Activated CD4-positive, CD25-positive, alpha-beta regulatory T cell (primary cell): ENCODE measurements around the gene TMEM145.

Source experiments
- DNase-seq, 4 experiments: peaks; one replicate each; lab custom pipeline; 2025; lab: John Stamatoyannopoulos, UW

The TMEM145 gene

DNA sequence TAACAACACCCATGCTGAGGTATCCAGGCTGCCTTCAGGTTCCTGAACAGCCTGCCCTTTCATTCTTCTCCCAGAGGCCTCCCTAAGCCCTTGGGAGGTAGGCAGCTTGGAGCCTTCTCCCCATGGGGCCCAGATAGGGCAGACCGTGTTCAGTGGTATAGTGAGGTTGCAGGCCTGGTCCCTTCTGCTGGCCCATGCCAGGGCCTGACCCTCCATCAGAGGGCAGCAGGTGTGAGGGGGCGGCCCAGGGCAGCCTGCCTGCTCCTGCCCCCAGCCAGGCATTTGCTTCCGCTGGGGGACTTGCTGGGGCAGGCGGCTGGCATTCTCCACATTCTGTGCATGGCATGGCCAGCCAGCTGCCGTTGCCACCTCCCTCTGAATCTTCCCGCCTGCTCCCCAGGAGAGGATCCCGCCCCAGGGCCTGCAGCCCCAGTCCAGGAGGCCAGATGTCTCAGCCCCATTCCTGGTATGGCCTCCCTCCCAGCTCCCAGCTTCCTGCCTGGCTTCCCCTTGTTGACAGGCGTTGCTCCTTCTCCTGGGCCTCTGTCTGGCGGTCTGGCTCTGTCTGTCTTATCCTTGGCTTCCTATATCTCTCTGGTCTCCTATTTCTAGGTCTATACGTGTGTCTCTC is 35.2 kb upstream of the TMEM145 start:
- DNase-seq = no peak

DNA sequence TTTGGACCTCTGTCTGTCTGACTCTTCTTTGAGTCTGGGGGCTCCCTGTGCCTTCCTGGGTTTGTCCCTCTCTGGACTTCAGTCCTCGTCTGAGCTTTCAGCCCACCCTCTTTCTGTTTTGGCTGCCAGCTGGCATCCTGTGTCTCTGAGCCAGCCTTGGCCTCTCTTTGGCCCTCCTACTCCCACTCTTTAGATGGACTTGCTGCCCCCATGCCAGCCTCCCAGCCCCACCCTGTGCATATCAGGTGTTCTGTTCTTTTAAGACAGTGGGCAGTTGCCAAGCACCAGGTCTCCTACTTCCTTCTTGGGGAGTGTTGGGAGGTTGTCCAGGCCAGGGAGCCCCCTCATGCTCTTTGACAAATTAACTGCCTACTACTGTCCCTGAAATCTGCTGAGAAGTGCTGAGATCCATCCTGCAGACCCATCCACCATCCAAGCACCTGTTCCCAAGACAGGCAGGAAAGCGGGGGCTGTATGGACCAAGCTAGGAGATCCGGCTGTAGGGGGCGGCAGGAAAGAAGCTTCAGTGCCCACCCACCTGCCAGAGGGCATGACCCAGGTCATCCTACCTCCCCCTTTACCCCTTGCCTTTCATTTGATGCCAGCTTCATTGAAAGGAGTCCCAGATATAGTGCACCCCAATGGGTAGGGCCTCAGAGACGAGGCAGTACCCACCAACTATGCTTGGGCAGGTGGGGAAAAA is 34.5 kb upstream of the TMEM145 start:
- DNase-seq = no peak

DNA sequence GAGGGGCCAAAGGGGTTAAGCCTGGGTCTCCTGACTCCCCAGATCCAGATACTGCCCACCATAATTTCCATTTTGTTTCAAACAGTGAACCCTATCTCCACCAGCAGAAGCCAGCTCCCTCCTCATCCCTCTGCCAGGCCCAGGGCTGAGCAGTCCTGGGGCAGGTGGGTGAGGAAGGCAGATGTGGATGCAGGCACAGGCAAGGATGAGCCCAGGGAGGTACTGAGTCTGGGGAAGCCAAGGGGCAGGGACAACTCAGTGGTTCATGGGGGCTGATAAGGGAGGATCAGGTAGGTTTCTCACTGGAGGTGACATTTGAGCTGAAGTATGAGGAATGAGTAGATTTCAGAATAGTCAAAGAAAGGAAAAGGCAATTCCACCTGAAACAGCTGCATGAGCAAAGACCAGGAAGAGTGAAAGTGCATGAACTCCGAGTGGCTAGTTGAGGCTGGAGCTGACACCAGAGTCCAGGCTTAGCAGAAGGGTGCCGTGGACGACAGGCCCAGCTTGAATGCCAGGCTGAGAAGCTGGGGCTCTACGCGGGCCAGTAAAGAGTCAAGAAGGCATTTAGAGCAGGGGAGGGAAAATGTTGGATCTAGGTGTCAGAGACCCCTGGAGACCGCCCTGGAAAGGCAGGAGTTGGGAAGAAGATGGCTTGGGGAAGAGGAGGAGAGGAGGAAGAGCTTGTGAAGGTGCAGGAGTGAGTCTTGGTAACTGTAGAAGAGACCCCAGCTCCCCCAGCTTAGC is 33.8 kb upstream of the TMEM145 start:
- DNase-seq = no peak

DNA sequence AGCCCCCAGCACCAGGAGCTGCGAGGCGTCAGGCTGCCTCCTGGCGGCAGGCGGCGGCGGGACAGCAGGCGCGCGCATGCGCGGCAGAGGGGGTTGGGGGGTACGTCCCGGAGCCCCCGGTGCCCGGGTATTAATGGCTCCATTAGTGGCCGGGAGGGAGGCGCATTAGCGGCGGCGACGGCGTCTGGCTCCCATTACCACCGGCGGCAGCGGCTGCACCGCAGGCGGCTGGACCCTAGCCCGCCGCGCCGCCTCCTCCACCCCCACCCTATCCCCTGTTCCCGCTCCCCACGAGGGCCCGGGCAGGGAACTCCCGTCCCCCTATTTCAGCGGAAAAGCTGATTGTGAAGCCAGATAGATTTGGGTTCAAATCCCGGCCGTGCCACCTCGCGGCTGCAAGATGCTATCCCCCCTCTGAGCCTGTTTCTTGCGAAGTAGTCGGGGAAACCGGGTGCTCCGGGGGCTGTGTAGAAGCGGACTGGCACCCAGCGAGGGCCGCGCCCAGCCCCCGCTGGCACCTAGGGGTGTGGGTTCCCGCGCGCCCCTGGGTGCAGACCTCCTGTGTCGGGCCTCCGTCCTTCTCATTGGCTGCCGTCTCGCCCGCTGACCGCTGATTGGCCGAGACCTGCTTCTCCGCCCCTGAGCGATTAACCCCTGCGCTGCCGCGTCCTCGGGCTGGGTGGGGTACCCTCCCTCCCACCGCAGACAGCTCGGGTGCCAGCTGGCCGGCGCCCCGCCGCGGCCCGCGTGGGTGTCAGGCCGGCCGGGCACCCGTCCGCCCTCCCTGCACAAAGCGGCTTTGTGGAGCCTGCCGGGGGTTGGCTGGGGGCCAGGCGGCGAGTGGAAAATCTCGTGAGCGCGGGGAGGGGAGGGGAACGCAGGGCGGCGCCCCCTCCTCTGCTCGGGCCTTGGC is 33.0 kb upstream of the TMEM145 start:
- DNase-seq = peak; percentile 63 to 73 (median 67)

DNA sequence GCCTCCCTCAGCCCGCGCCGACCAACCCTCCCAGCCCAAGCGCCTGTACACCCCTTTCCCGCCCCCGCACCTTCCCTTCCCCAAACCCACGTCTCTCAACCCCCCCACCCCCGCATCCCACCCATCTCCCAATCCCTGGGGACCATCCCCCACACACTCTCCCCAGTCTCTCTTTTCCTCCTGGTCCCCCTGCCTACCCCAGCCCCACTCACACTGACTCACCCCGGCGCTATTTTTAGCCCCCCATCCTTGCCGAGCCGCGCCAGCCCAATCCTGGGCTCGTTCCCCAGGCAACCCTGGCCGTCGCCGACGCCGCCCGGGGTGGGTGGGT is 32.3 kb upstream of the TMEM145 start:
- DNase-seq = no peak

DNA sequence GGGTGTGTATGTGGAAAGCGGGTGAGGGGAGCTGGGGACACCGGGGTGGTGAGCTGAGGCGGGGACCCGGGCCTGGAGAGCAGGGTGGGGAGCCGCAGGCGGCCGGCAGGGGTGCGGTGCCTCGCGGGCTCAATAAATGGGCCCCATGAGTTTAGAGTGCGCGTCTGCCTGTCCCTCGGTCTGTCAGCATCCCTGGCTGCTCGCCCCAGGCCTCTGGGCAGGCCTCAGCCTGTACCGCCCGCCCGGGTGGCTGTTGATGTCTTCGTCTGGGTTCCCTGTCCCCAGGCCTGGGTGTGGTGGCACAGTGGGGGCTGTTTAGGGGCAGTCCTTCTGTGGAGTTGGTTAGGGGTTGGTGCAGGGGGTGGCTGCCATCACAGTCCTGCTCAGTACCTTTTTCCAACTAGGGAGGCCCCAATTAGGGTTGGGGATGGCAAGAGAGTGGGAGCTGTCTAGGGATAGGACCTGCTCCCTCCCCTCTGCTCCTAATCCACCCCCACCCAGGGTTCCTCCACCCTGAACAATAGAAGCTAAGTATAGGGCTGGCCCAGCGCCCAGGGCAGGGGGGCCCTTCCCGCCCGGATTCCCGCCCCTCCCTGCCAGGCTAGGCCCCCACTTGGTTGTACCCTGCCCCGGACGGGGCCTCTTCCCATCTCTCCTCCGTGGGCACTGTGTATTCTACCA is 31.8 kb upstream of the TMEM145 start:
- no peak for DNase-seq

- no peak for DNase-seq
Observed at GRCh38 chr19:42281827-42282762, 31.0 kb upstream of the TMEM145 start.

- DNase-seq = no peak
Observed at GRCh38 chr19:42282819-42283187, 30.3 kb upstream of the TMEM145 start.

DNA sequence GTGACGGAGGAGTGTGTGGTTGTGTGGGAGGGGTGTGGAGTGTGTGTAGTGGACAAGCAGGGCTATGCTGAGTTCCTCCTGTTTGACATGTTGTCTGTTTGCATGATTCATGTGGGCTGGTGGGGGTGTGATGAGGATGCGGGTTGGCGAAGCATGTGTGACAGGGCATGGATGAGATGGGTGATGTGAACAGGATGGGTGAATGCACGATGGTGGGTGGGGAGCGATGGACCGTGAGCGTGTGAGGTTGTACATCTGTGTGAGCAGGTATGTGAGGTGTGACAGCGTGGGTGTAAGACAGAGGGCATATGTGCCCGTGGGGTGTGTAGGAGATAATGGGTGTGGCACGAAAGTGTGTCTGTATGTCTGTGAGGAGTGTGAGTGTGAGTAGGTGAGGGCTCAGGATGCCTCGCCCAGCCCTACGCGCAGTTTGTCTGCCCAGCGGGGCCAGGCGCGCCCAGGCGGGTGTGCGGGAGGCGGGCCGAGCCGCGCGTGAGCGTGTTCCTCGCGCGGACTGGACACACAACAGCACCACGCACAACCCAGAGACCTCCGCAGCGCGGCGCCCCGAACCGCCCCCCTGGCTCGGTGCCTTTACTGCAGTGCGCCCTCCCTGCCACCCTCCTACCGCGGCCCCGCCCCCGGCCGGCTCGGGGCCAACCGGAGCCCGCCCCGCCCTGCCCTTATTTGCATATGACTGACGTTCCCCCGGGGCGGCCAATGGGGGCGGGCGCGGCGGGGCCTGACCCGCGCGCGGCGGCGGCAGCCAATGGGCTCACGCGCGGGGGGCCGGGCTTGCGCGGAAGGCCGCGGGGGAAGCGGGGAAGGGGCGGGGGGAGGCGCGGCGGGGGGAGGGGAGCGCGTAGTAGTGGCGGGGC is 29.7 kb upstream of the TMEM145 start:
- DNase-seq = peak; percentile 92 to 98 (median 96)

- DNase-seq = peak; percentile 58 to 81 (median 73)
Observed at GRCh38 chr19:42284066-42284501, 29.0 kb upstream of the TMEM145 start.

DNA sequence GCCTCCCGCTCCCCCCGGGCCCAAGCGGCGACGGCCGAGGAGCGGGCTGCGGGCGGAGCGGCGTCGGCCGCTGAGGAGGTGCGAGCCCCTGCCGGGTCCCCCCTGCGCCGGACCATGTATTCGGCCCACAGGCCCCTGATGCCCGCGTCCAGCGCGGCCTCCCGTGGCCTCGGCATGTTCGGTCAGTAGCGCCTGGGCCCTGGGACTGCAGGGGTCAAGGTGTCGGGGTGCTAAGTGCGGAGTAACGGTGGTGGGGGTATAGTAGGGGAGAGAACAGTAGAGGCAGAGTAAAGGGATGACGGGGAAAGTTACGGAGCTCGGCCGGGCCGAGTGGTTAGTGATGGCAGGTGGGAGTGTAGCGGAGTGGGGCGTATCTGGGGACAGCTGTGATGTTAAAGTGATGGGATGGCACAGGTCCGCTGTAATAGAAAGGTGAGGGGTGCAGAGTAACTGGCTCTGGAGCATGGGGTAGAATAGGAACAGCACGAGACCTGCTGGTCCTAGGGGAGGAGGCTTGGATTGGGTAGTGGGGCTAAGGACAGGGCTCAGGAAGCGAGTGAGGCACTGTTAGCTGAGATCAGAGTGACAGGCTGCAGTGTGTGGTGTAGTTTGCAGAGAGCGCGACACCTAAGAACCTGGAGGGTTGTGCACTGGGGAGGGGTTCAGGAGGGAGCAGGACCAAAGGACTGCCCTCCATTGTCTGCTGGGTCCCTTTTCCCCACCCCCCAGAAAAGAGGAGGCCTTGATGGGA is 28.3 kb upstream of the TMEM145 start:
- DNase-seq = no peak

- DNase-seq = no peak
Observed at GRCh38 chr19:42285541-42285941, 27.6 kb upstream of the TMEM145 start.

DNA sequence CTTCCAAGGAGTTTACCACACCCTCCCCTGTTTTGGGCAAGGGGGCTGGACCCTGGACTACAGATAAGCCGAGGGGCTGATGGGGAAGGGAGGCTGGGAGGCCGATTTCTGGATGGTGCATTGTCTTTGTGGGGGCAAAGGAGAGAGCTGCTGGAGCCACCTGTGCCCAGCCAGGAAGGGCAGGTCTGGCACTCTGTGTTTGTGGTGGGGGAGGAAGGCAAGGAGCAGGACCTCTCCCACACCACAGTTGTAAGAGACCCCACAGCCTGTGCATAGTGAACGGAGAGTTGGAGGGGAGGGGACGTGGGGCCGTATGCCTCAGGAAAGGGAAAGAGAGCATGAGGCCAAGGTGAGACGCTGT is 27.1 kb upstream of the TMEM145 start:
- DNase-seq = no peak

GRCh38 chr19:42286349-42287016 is 26.6 kb upstream of the TMEM145 start:
- no peak for DNase-seq

- no peak for DNase-seq
Observed at GRCh38 chr19:42287017-42287826, 25.9 kb upstream of the TMEM145 start.

DNA sequence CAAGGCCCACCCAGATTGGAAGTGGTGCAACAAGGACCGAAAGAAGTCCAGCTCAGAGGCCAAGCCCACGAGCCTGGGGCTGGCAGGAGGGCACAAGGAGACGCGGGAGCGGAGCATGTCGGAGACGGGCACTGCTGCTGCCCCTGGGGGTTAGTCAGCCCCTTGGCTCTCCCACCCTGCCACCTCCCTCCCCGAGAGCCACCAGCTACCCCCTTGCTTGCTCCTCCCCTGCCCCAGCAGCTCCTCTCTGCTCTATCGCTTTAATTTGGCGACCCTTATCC is 25.3 kb upstream of the TMEM145 start:
- DNase-seq = no peak

DNA sequence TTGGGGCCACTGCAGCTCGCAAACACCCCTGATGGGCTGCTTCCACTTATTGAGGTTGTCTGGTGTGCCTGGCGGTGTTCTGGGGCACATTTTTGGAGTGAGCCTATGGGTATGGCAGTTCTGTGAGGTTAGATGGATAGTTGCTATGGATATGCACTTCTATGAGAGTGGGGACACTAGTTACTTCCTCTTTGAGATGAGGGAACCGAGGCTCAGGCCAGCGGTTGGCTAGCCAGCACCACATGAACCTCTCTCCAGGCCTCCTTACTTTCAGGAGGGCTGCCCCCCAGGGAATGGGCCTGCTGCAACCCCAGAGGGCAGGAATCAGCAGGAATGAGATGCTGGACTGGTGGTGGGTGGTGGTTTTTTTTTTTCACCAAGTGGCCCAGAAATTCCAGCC is 24.7 kb upstream of the TMEM145 start:
- DNase-seq = no peak
